HG02610 (cell line): Measurements from ENCODE around the gene COLEC12.

Source experiments
- ATAC-seq: cut with Tn5 transposase; IDR thresholded peaks from one replicate; pipeline ENCODE4 v1.9.1; 2021; ENCODE audit warnings: mild to moderate bottlenecking, moderate library complexity; ENCODE audit not compliant: unreplicated experiment

Gene COLEC12

DNA sequence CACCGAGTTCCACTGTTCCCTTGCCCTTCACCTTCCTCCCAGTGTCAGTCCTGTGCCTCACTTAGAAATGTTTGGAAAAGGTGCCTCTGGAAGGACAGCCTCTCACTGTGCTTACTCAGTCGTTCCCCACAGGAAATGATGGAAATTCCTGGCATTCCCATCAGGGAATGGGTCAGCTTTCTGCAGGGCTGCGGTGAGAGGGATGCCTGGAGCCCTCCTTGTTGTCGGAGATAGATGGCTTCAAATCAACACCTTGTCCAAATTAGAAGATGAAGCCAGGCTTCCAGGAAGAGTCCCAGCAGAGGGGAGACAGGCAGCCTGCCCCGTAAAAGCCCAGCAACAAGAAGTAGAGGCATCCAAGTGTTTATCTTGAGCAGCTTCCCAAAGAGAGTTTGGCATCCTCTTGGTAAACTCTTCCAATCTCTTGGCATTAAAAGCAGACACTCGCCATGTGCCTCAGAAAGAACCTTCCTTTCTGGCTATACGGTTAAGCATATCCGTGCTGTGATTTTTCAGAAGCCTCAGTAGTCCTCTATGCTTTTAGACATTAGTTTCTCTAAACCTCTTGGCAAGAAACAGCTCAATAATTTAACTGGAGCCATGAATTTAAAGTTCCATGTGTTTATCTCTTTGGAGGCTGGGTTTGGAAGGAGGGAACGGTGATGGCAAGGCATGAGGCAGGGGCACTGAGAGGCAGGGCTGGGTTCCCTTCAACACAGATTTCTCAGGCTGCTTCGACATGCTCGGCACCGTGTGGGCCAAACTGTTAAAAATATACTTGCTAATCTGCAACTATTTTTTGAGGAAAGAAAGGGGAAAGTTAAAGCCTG, 25.1 kb downstream of the COLEC12 start:
- ATAC-seq: no peak

DNA sequence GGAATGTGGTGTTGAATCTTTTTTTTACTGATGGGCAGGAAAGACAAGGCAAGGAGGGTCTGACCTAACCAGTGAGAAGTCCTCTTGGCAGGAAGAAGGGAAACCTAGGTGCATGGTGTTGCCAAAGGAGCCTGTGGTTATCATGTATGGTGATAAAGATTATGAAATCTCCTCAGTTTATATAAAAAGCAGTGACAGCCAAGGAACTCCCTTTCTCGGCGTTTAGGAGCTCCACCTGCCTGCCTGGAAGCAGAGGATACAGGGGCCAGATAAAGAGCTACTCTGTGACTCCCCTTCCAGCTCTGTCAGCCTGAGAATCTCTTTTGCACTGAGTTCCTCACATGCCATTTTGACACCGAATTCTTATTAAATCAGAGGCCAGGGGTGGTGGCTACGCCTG, 26.1 kb downstream of the COLEC12 start:
- ATAC-seq: no peak

DNA sequence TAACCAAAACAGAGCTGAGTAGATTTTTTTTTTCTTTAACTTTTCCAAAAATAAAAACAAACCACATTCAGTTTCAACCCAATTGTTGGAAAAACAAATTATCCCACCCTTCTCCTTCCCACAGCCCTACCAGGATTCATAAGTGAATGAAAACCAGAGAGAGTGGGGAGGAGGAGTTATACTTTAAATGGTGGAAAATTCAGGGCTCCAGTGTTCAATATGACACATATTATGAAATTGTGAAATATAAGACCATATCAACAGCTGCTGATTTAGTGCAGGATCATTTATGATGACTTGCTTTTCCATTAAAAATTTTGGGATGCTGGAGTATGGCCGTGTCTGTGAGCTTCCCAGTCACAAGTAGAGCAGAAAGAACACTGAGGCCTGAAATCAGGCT, 26.7 kb downstream of the COLEC12 start:
- ATAC-seq: no peak

DNA sequence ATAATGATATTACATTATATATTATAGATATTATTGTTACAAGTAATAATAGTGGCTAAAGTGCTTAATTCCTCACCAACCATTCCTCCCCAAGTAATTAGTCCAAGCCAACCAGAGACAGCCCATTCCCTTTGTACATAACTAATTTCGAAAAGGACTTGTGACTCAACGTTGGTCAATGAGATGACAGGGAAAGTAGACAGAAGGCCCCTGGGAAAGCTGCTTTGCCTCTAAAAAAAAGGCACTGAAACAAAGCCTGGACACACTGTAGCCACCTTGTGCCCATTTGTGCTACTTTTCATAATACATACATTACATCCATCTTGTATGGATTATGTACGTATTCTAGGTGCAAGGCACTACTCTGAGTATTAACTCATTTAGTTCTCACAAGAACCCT, 28.8 kb downstream of the COLEC12 start:
- no peak for ATAC-seq

DNA sequence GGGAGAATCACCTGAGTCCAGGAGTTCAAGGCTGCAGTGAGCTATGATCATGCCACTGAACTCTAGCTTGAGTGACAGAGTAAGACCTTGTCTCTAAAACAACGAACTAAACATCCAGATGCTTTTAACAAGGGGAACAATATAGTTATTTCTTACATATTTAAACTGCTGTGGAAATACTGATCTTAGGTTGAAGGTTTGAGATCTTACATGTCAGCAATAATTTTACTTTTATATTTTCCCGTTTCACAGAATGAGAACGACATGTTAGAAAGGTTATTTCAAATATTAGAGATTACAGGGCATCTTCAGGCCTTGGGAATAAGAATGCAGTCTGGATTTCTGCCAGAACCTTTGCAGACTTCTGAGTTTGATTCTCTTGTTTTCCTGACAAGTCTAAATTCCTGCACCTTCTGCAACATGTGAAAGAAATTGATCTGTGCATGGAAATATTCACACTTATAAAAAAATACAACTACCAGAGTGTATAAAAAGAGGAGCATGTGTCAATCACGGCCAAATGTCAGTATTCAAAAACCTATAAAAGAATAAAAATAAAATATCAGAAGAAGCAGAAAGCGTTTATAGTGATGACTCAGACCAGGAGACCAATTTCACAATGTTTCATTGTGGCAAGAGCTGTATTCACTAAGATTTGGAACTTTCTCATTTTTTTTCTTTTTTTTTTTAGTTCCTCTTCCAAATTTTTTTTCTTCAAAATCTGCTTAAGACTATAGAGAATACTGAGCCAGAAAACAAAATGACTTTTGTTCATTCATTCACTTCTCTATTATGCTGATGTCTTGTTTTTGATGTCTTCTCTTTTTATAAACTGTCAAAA, 29.6 kb downstream of the COLEC12 start:
- no peak for ATAC-seq

DNA sequence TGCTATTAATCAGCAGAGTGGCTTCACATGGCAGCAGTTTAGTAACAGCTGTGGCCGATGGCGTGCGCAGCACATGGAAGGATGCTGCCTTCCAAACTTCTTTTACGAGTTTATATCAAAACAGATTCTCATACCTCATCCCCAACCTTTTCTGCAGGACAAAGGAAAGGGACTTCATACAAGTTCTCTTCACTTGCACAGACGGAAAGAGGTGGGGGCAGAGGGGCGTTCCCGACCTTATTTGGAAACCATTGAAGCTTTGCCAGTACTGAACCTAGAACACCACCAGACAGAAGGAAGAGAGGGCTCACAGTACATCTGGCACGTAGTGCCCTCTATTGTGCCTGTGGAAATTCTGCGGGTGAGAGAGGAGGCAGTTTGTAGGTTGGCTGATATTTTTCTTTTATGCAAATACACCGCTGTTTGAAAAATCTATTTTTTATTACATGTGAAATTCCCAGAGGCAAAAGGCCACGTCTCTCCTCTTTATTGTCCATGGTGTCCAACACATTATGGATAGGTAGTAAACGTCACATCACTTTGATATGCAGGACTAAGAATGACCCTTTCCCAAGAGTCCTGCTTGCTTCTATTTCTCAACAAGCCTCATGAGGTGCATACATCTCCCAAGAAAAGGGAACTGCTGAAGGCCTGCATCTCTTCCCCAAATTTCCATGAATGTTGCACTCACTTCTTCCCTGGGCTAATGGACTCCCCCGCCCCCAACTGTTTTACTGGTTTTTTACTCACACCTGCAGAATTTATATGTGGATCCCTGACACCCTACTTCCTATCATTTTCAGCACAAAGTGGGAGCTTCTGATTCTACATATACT, 31.3 kb downstream of the COLEC12 start:
- no peak for ATAC-seq

DNA sequence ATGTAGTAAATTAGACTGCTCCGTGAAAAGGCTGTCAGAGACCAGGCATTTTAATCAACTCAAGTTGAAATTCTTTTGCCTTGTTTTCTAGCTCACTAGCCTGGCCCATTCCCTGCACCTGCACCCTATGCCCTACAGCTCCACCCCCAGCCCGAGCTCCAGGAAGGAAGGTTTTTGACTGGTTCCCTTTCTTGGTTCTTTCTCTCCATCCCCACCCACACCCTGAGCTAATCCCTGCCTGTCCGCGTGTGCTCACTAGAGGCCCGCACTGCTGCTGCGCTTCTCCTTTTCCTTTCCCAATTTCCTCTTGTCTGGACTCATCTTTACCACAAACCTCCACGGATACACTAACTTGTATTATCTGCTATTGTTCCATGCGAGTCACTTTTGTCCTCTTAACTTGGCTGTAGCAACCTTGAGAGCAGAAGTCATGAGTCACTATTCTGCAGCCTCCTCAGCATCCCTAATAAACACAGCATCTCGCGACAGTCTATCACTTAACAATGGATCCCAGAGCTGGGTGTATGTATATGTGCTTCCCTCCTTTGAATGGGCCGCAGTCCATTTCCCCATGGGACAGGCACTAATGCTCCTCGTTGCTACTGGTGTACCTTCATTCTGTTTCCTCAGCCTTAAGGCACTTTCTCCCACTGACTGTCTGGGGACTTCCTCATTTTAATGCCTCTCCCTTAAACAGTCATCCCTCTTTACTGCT, 36.5 kb downstream of the COLEC12 start:
- no peak for ATAC-seq

DNA sequence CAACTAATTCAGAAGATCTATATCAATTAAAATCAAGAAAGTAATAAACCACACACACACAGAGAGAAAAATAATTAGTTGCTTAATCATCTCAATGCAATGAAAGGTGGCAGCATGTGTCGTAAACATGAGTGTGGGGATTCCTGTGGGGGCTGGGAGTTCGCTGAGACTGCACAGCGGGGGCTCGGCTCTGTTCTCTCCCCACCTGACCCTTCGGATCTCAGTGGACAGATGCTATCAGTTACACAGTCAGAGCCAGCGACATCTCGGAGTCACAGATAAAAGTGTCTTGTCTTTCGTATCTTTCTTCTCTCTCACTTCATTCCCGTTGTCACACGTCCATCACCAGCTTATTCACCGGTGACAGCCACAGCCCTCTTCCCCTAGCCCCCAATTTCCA, 37.1 kb downstream of the COLEC12 start:
- no peak for ATAC-seq

DNA sequence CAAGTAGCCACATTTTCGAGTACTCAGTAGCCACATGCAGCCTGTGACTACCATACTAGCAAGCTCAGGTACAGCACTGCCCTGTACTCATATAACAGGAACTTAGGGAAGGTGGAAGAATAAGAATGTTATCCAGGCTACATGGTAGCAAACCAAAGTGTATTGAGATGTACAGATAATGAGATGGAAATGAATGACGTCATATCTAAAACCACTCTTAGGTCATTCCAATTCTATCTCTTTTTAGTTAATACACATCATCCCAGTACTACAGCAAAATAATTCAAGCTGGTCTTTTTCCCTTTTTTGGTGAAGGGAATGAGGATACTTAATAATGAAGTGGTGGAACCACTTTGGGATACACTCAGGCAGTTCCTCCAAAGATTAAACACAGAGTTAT, 38.7 kb downstream of the COLEC12 start:
- no peak for ATAC-seq

DNA sequence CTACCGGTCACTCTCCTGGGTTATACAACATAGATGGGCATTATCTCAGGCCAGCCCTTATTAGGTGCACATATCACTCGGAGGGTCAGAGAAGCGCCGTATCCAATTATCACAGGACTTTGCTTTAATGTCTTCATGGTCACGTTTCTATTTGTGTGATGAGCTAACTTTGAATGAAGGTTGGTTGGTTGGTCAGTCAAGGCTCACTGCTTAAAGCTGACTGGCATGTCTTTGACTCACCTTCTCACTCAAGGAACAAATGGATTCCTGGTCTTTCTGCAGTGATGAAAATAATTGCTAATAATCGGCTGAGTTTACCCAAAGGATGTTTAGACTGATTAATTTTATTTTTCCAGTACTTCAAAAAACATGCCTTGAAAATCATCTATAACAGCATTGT, 39.7 kb downstream of the COLEC12 start:
- no peak for ATAC-seq

DNA sequence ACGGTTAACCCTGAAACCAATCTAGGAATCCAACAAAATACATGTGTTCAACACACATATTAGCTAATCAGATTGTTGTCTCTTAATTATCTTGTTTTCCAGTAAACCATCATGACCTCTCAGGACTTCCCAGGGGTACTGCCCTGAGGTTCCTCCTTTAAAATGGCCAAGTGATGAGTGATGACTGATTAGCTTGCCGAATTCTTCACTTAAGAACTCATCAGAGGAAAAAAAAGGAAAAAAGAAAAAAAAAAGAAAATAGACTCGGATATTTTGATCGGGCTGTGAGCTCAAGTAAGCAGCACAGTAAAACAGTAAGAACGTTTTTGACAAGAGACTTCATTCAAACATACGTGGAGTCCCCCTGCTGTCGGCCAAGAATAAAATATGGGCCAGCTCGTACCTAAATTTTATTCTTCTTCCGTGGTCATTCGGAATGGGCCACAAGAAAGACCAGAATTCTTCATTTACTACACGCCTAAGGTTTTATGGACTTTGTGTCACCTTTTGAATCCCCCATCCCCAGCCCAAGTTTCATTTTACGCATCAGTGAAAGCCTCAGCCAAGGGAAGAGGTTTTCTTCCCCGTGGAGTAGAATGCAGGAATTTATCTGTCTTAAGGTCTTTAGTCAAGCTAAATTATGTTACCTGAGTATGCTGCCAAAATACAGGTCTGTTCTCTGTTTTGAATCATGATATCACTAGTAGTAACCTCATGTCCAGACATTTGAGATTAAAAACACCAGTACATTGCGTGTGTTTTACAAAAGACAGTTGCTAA, 40.5 kb downstream of the COLEC12 start:
- ATAC-seq: no peak

DNA sequence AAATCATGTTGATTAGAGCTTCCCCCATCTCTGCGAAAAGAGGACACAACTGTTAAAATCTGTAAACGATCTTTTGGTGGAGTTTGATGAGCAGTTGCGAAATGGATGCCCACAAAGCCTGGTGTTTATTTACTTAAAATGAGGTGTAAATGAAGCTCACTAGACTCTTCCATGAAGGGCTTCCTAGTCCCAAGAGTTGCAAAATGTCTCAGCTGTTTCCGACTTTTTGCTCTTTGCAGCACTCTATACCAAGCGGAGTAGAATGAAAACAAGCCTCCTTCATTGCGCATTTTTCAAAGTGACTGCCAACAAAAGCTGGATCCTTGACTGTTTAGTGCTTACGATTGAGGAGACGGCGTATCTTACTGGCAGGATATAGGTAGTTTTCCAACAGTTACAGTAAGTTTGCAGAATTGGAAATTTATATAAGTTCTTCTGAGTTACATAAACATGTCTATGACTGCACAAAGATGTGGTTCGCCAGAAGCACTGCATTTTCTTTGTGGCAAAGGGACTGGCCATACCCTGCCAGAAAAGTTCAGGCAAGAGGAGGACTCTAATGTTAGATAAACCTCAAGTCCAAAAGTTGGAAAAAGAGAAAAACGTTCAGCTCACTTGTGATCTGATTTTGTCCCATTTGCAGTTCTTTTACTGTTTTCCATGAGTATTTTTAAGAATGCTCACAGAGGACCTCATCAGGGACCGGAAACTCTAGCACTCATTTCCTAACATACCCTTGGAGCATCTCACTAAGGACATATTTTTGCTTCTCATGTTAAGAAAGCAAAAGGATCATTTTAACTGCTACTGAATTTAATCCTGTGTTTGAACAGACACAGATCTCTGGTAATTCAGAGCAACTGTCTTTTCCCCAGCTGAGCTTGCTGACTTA, 42.7 kb downstream of the COLEC12 start:
- no peak for ATAC-seq

DNA sequence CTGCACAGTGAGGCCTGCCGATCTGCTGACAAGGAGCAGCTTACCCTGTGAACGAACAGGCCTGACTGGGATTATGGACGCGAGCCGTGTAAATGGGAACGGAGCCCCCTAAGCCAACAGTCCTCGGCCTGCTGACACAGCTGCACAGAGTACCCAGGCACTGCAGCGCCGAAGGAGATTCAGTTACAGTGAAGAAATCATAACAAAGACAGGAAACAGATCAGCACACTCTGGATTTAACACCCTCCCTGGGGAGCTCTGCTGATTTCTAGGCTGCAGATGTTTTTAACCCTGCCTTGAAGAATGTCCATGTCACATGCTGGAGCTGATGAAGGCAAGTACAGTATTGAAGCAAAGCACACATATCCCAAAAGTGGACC, 43.4 kb downstream of the COLEC12 start:
- ATAC-seq: no peak

DNA sequence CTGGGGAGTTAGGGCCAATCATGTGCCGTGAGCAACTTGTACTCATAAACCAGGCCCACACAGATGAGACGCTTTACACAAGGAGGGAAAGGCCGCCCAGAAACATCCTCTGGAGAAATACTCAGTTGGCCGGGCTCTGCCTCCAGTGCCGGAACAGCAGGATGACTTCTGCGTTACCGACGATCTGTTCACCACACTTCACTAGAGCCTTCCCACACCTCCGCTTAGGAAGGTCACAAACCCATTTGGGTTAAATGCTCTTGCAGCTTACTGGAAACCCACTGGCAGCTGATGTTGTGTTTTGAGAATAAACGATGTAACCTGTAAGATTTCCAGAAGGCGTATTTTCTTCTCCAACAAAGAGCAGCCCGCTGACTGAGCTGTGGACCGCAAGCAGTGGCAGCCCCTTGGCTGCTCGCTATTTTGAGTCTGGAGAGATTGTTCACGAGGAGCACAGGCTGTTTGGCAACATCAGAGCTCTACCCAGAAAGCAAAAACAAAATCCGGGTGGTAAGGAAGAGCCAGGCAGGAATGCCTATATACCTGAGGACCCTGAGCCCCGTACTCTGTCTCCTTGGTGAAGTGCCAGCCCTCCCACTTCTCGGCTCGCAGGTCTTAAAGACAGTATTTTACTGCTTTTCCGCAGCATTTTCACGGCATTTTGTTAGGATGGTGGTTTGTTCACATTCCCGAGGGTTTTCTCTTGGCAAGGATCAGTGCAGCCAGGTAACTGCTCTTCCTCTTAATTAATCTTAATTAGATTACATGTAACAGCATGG, 44.0 kb downstream of the COLEC12 start:
- ATAC-seq: no peak

DNA sequence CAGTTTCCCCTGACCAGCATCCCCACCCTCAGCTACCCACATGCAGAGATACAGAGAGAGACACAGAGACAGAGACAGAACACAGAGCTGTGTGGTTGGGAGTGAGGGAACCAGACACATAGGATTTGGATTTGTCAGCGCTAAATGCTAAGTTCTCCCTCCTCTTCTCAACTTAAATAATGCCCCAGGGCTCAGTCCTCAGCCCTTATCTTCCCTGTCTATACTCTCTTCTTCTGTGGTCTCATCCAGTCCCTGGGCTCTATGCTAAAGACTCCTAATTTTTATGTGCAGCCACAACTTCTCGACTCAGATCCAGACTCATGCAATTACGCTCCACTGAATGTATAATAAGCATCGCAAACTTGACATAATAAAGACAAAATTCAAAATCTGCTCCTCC, 47.1 kb downstream of the COLEC12 start:
- ATAC-seq: no peak

DNA sequence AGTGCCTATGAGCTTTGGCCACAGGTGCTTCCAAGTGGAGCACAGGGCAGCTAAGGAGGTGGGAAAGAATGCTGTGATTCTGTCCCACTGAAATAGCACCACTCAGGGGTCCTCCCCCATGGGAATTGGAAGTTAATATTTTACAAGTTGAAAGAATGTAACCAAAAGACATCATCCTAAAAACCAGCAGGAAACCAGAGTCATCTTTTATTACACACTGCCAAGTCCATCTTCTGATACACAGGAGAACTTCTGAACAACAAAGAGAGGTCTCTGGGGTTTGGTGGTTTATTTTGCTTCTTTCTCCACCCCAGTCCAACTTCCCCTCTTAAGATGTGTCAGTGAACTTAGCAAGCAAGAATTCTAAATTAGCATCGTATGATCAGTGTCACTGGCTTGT, 47.7 kb downstream of the COLEC12 start:
- no peak for ATAC-seq

DNA sequence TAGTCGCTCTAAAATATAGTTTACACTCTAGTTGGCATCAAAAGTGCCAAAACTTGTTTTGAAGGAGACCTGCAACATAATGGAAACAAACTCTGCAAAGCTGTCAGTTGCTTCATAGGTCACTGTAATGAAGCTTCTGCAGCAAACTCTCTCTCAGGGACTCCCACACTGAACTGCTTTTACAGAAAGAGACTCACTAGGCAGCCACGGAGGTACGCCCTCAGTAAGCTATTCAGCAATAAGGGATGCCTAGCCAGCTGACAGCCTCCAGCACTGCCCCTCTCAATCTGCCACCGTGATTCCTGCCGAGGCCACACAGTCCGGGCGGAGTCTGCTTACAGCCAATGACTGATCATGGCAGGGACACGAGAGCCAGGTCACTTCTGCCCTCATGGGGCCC, 51.1 kb downstream of the COLEC12 start:
- no peak for ATAC-seq

DNA sequence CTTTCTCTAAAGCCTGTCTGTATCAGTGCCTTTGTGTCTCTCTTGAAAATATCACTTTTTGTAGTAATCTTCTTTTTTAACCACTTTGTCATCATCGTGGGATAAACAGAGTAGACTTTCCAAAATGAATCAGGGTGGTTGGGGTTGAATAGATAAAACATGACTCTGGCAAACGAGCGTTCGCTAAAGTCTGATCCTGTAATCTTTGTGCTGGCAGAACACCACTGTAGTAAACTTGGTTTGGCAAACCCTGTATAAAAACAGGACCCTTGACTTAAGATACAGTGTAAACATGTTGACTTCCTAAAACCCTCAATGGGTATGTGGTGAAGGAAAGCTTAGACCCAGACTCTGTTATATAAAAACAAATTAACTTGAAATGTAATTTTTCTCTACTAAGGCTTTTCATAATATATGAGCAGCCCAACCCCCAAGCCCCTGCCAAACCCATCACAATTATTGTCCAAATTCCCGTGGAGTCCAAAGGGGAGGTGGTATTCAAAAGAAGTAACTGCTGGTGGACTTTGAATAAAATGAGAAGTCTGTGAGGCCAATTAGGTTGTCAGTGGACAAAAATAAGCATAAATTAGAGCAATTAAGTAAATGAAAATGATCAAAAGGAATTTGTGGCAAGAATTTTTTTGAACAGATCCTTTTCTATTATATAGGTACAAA, 52.2 kb downstream of the COLEC12 start:
- ATAC-seq: no peak
